Body of pancreas (tissue), 4 donors: ENCODE data around the gene BSX.

Source experiments
- POLR2A ChIP-seq, 3 donors: fragments of 450-650 bp; IDR thresholded peaks; one replicate each; pipeline ENCODE4 v1.6.1; 2016; ENCODE audit warnings: antibody characterized with exemption in 3 of 3, mild to moderate bottlenecking in 2 of 3
- TF ChIP-seq, protein P1 (sequence below), 7 experiments: fragments of 450-650 bp in 4 of 7; fragments of 200-600 bp in 3 of 7; sonication (generic) in 3 of 7; IDR thresholded peaks; one replicate each; pipeline ENCODE4 v1.5.1; 2016 to 2019; ENCODE audit warnings: antibody characterized with exemption in 7 of 7

- TF ChIP-seq, protein P1, sequence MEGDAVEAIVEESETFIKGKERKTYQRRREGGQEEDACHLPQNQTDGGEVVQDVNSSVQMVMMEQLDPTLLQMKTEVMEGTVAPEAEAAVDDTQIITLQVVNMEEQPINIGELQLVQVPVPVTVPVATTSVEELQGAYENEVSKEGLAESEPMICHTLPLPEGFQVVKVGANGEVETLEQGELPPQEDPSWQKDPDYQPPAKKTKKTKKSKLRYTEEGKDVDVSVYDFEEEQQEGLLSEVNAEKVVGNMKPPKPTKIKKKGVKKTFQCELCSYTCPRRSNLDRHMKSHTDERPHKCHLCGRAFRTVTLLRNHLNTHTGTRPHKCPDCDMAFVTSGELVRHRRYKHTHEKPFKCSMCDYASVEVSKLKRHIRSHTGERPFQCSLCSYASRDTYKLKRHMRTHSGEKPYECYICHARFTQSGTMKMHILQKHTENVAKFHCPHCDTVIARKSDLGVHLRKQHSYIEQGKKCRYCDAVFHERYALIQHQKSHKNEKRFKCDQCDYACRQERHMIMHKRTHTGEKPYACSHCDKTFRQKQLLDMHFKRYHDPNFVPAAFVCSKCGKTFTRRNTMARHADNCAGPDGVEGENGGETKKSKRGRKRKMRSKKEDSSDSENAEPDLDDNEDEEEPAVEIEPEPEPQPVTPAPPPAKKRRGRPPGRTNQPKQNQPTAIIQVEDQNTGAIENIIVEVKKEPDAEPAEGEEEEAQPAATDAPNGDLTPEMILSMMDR (IDR thresholded peaks at IDR 0.05), result no peak
- no peak for TF ChIP-seq POLR2A (IDR thresholded peaks at IDR 0.05)
Observed at GRCh38 chr11:122998727-122999366, 17.2 kb upstream of the BSX start.
